SU-DHL-6 (cell line): ENCODE data around the gene CERK.

Experiments
- H2AFZ ChIP-seq: fragments of 200-600 bp; sonication (generic); 2 replicates; pipeline ENCODE4 v1.6.1; 2014; ENCODE audit warnings: low read depth, mild to moderate bottlenecking, moderate library complexity, mixed read lengths, antibody characterized with exemption, low read length; ENCODE audit not compliant: severe bottlenecking
- H3F3A ChIP-seq: fragments of 200-600 bp; shearing (Covaris generic); 2 replicates; pipeline ENCODE4 v1.6.0; 2016; ENCODE audit warnings: antibody characterized with exemption, mild to moderate bottlenecking; ENCODE audit not compliant: insufficient read depth
- H3K27ac ChIP-seq: fragments of 200-600 bp; sonication (generic); 2 replicates; pipeline ENCODE4 v1.5.1; 2016; ENCODE audit warnings: low read depth, mild to moderate bottlenecking, low read length, moderate library complexity, mixed read lengths
- H3K27me3 ChIP-seq: fragments of 200-600 bp; sonication (generic), shearing (Covaris generic); 2 replicates; pipeline ENCODE4 v1.6.0; 2014; ENCODE audit warnings: mild to moderate bottlenecking, low read length
- H3K36me3 ChIP-seq: fragments of 200-600 bp; sonication (generic); 2 replicates; pipeline ENCODE4 v1.6.1; 2014; ENCODE audit warnings: mild to moderate bottlenecking, low read length, mixed read lengths
- H3K4me2 ChIP-seq: fragments of 300-600, 200-600 bp; shearing (Covaris generic), sonication (generic); 2 replicates; pipeline ENCODE4 v1.6.0; 2014; ENCODE audit warnings: low read length, low read depth, mild to moderate bottlenecking; ENCODE audit not compliant: poor library complexity, severe bottlenecking
- H3K4me3 ChIP-seq: fragments of 200-600 bp; sonication (generic); 2 replicates; pipeline ENCODE4 v1.5.1; 2014; ENCODE audit warnings: antibody characterized with exemption, low read length, mild to moderate bottlenecking, mixed read lengths; ENCODE audit not compliant: insufficient read depth, poor library complexity, severe bottlenecking
- H3K79me2 ChIP-seq: fragments of 200-600 bp; sonication (generic); 2 replicates; pipeline ENCODE4 v1.6.1; 2014; ENCODE audit warnings: mild to moderate bottlenecking, low read length, moderate library complexity; ENCODE audit not compliant: insufficient read depth
- H3K9ac ChIP-seq: fragments of 200-600 bp; sonication (generic); 2 replicates; pipeline ENCODE4 v1.7.0; 2014; ENCODE audit warnings: mild to moderate bottlenecking, low read length
- H3K9me2 ChIP-seq: fragments of 200-600 bp; sonication (generic); replicated peaks from 2 replicates; pipeline ENCODE4 v1.6.1; 2014; ENCODE audit warnings: low read length; ENCODE audit not compliant: insufficient read depth
- H3K9me3 ChIP-seq: fragments of 200-600 bp; sonication (generic); 2 replicates; pipeline ENCODE4 v1.6.1; 2014; ENCODE audit warnings: low read length, mixed read lengths; ENCODE audit not compliant: insufficient read depth
- H4K20me1 ChIP-seq: fragments of 200-600 bp; sonication (generic); 2 replicates; pipeline ENCODE4 v1.6.1; 2014; ENCODE audit warnings: low read depth, mild to moderate bottlenecking, antibody characterized with exemption, low read length, moderate library complexity, mixed read lengths
- CTCF ChIP-seq: fragments of 200-600 bp; sonication (generic); IDR thresholded peaks from one replicate; pipeline ENCODE4 v1.5.1; 2017; ENCODE audit warnings: antibody characterized with exemption, mild to moderate bottlenecking, low read length, moderate library complexity; ENCODE audit not compliant: insufficient read depth, poor library complexity, severe bottlenecking
- EZH2phosphoT487 ChIP-seq: fragments of 200-600 bp; sonication (generic), shearing (Covaris generic); conservative IDR thresholded peaks from 2 replicates; pipeline ENCODE4 v1.6.1; 2018; ENCODE audit warnings: mild to moderate bottlenecking, antibody characterized with exemption, low read length, moderate library complexity, mixed read lengths

The CERK gene

DNA sequence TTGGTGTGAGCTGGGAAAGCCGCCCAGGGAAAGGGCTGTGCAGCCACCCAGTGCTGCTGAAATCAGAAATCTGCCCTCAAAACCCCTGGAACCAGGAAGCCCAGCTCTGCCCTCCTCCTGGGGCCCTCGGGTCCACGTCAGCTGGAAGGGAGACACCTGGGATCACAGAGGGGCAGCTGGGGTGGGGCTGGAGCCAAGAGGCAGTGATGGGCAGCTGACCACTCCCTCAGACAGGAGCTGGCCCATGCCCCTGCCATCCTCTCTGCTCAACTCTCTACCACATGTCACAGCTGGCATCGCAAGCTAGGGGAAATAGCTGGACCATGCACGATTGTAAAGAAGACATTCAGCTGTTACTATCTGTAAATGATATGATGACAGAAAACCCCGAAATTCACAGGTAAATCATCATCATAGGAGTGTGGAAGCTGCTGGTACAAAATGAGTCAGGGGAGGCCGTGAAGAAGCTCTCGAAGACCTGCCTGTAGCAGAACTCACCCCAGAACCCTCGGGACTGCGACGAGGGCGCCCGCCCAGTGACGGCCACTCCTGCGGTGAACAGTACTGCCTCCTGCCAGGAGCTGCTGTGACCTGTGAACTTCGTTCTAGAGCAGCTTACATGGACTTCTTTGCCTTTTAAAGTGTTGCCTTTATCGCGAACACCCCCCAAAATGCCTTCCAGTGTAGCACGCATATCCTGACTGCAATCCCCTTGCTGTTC, 55.9 kb downstream of the CERK start:
- Histone ChIP-seq H3K27me3 (no peaks in the 10 kb centered on the region), H3K79me2 (no peaks in the 10 kb centered on the region), H4K20me1 (no peaks in the 10 kb centered on the region), H2AFZ (no peak overlapping the region), H3K9me3 (no peaks in the 10 kb centered on the region), H3K9me2 (no peaks in the 10 kb centered on the region), H3K4me3 (no peak overlapping the region), H3K27ac (no peak overlapping the region), H3K4me2 (no peak overlapping the region), H3F3A (peaks cover 4% of the 10 kb centered on the region), H3K36me3 (no peaks in the 10 kb centered on the region), H3K9ac (no peak overlapping the region)
- TF ChIP-seq CTCF = no peak
- no peak for TF ChIP-seq EZH2phosphoT487

DNA sequence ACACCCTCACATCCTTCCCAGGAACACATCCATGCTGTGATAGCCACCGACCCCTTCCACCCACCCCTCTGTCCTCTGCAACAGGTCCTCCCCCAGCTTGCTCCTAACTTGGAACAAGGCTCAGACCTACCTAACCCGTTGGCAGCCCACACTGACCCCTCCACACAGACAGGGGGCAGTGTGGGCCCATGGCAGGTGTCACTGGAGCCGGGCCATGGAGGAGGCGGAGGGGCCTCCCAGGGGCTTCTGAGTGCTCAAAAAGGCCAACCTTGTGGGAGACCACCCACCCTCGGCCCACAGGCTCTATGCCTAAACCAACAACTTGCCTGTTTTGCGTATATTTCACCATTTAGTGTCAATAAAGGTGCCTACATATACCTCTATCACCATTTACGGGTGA, 57.0 kb downstream of the CERK start:
- Histone ChIP-seq H2AFZ (no peak overlapping the region), H3K9me3 (no peaks in the 10 kb centered on the region), H4K20me1 (no peaks in the 10 kb centered on the region), H3K4me2 (no peak overlapping the region), H3K4me3 (no peak overlapping the region), H3K79me2 (no peaks in the 10 kb centered on the region), H3K9ac (no peak overlapping the region), H3K27me3 (no peaks in the 10 kb centered on the region), H3K9me2 (no peaks in the 10 kb centered on the region), H3F3A (peaks cover 4% of the 10 kb centered on the region), H3K36me3 (no peaks in the 10 kb centered on the region), H3K27ac (no peak overlapping the region)
- TF ChIP-seq EZH2phosphoT487 (no peak), CTCF (peak; percentile 83)

GRCh38 chr22:46679706-46680269, 58.3 kb downstream of the CERK start:
- H3K9me2 ChIP-seq = no peaks in the 10 kb centered on the region
- peaks cover 4% of the 10 kb centered on the region for H3F3A ChIP-seq
- TF ChIP-seq CTCF (no peak), EZH2phosphoT487 (no peak)
- no peak overlapping the region for H3K4me3 ChIP-seq
- no peaks in the 10 kb centered on the region for H3K36me3 ChIP-seq
- no peaks in the 10 kb centered on the region for H4K20me1 ChIP-seq
- H3K9me3 ChIP-seq = no peaks in the 10 kb centered on the region
- H2AFZ ChIP-seq = no peak overlapping the region
- H3K4me2 ChIP-seq = no peak overlapping the region
- no peak overlapping the region for H3K9ac ChIP-seq
- H3K27ac ChIP-seq = no peak overlapping the region
- H3K79me2 ChIP-seq = no peaks in the 10 kb centered on the region
- no peaks in the 10 kb centered on the region for H3K27me3 ChIP-seq
